CD4-positive, alpha-beta T cell treated with Interleukin-12 subunit alpha and Interleukin-12 subunit beta, for 1 hour (primary cell): ENCODE results near the gene ADISSP.

ENCODE experiments used
- DNase-seq: peaks from one replicate; pipeline ENCODE4 v3.0.0-alpha.2; 2020

The ADISSP gene

DNA sequence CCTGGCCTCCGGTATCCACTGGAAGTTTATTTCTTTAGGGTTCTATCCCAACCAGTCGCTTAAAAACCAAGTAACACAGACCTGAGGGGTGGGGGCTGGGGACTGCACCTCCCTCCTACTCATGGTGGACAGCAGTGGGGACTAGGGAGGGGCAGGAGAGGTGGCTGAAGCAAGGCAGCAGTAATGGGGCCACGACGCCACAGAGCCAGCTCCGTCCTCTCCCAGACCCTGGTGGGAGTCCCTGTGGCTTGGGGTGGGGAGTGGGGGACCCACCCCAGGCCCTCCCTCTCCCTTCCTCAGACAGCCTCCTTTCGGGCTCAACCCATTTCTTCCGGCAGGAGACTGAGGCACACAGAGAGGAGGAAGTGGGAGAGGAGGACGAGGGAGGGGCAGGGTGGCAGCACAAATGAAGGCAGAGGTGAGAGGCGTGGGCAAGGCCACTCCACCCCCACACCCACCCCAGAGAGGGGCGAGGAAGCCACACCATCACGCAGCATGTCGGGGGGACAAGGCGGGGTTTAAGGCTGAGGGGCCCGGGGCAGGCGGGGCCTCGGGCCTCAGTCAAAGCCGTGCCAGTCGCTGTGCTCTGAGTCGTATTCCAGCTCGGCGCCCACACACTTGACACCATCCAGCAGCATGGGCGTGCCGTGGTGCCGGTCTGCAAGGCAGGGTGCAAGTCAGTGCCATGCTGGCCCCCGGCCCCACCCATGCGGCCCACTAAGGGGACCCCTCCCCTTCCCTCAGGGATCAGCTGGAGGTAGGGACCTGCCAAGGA lies 13.9 kb downstream of the ADISSP start:
- DNase-seq, result no peak

DNA sequence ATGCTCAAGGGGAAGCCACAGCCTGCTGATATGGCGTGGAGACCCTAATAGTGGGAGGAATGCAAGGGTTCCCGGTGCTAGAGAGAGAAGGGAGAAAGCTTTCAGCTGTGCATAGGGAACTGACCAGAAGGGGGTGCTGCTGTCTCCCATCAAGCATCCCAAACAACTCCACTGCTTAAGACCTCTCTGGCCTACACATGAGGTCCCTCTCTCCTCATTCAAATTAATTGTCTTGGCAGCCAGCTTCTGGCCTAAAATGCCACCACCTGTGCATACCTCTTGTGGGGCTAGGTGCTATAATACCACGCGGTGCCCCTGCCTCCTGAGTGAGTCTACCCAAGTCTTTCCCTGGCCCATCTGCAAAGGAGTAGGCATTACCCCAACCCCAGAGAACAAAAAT lies 14.5 kb downstream of the ADISSP start:
- DNase-seq, result peak; percentile 74

- no peak for DNase-seq
These were observed 15.2 kb downstream of the ADISSP start for GRCh38 chr20:3752386-3752759.

DNA sequence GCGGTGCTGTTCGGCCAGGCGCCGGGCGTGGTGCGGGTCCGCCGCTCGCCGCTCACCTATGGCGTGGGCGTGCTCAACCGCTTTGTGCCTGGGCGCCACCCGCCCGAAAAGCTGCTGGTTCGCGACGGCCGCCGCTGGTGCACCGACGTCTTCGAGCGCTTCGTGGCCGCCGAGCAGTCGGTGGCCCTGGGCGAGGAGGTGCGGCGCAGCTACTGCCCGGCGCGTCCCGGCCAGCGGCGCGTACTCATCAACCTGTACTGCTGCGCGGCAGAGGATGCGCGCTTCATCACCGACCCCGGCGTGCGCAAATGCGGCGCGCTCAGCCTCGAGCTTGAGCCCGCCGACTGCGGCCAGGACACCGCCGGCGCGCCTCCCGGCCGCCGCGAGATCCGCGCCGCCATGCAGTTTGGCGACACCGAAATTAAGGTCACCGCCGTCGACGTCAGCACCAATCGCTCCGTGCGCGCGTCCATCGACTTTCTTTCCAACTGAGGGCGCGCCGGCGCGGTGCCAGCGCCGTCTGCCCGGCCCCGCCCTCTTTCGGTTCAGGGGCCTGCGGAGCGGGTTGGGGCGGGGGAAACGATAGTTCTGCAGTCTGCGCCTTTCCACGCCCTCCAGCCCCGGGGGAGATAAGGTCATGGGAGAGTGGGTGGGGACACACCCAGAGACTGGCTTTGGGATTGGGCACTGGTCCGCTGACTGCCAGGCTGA lies 15.7 kb downstream of the ADISSP start:
- DNase-seq, result peak; percentile 71

- DNase-seq, result no peak
These were observed 16.3 kb downstream of the ADISSP start for GRCh38 chr20:3751305-3751674.

DNA sequence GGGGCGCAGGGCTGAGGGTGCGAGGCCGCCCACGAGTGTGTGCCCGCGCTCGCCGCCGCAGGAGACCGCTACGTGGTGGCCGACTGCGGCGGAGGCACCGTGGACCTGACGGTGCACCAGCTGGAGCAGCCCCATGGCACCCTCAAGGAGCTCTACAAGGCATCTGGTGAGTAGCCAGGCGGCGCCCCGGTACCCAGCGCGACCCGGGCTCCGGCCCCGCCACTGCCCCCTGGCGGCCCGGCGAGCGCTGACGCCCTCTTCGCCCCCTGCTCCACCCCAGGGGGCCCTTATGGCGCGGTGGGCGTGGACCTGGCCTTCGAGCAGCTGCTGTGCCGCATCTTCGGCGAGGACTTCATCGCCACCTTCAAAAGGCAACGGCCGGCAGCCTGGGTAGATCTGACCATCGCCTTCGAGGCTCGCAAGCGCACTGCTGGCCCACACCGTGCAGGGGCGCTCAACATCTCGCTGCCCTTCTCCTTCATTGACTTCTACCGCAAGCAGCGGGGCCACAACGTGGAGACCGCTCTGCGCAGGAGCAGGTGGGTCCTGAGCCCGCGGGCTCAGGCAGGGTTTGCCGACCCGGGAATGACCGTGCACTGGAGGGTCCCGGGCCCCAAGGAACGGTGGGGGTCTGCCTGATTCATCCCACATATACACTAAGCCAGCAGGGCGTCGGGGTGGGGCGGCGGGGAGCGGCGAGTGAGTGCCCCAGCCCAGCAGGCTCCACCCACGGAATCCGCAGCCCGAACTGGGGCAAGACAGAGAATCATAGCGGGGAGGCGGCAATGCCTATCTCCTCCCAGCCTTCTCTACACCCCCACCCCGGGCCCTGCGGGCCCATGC lies 17.6 kb downstream of the ADISSP start:
- DNase-seq, result peak; percentile 33

DNA sequence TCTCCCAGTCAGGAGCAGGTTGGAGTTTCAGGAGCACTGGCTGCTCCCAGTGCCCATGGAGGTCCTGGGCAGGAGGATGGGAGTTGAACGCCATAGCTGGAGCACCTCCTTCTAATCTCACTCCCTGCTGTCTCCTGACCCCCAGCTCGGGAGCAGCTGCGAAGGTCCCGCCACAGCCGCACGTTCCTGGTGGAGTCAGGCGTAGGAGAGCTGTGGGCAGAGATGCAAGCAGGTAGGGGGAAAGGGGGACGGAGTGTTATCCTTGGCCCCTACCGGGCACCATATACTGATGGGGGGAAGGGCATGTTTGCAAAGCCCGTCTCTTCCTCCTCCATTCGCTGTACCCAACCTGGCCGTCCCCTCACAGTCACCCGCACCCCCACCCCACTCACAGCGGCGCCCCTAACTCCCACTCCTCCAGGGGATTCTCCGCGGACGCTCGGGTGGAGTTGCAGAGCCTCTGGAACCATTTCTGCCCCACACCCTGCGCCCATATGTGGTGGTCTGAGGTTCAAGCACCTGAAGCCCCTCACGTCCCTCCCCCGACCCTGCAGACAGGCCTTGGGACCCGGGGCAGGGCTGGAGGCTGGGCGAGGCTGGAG lies 18.4 kb downstream of the ADISSP start:
- no peak for DNase-seq

- no peak for DNase-seq
These were observed 19.5 kb downstream of the ADISSP start for GRCh38 chr20:3748073-3748472.

GRCh38 chr20:3747471-3747870 lies 20.1 kb downstream of the ADISSP start:
- DNase-seq, result no peak

- no peak for DNase-seq
These were observed 21.8 kb downstream of the ADISSP start for GRCh38 chr20:3745686-3746173.

- peak; percentile 82 for DNase-seq
These were observed 22.5 kb downstream of the ADISSP start for GRCh38 chr20:3744806-3745685.

DNA sequence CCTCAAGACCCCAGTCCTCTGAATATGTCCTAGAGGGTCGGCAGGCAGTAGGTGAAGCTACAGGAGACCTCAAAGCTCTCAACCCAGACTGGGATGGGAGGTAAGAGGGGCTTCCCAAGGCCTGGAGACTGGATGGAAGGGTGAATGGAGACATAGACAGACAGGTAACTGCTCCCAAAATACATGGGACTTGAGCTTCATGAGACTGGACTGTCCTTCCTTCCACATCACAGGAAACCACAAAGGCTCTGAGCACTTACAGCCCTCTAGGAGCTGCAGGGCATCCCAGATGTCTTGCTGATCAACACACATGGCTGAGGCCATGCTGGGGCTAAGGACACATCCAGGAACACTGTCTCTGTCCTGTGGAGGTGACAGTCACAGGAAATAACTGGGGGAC lies 23.5 kb downstream of the ADISSP start:
- no peak for DNase-seq

- no peak for DNase-seq
These were observed 24.3 kb downstream of the ADISSP start for GRCh38 chr20:3743251-3743650.

DNA sequence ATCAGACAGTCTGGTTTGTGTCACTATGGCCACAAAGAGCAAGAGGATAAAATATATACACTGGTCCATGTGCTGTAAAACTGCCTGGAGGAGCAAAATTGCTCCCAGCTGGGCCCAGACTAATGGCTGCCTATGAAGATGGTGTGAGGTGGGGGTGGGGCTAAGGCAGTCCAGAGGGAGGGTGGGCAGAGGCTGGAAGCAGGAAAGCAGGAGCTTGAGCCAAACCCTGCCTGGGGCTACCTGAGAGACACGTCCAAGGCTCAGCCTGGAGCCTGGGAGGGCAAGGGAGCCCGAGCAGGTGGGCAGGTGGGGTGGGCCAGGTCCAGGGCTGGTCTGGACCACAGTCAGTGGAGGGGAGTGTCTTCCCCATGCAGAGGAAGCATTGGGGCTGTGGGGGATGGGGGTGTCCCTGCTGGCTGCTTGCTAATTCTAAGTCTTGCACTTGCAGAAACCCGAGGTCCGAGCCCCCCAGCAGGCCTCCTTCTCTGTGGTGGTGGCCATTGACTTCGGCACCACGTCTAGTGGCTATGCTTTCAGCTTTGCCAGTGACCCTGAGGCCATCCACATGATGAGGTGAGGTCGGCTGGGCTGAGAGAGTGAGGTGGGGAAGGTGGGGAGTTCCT lies 25.6 kb downstream of the ADISSP start:
- DNase-seq, result no peak

- DNase-seq, result no peak
These were observed 26.8 kb downstream of the ADISSP start for GRCh38 chr20:3740615-3741301.

DNA sequence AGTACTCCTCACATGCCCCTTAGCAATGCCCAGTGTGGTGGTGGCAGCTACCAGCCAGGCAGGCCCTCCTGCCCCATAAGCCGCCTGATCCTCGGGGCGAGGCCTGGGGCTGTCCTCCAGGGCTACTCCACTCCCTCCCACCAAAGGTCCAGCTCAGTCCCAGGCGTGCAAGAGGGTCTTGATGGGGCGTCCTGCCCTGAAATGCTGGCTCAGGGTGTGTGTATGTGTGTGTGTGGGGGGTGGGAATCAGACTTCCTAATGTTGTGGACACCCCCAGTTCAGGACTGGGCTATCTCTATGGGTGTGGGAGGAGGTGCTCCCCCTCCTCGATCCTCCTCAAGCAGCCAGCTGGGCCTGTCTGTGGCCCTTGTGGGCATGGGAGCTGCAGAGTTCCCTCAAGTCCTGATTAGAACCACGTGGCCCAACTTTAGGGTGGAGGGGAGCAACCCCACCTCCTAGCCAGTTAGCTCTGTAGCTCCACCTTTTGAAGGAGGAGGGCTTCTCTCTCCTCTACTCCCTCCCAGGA lies 27.6 kb downstream of the ADISSP start:
- DNase-seq, result no peak

- DNase-seq, result no peak
These were observed 28.3 kb downstream of the ADISSP start for GRCh38 chr20:3739054-3739925.

DNA sequence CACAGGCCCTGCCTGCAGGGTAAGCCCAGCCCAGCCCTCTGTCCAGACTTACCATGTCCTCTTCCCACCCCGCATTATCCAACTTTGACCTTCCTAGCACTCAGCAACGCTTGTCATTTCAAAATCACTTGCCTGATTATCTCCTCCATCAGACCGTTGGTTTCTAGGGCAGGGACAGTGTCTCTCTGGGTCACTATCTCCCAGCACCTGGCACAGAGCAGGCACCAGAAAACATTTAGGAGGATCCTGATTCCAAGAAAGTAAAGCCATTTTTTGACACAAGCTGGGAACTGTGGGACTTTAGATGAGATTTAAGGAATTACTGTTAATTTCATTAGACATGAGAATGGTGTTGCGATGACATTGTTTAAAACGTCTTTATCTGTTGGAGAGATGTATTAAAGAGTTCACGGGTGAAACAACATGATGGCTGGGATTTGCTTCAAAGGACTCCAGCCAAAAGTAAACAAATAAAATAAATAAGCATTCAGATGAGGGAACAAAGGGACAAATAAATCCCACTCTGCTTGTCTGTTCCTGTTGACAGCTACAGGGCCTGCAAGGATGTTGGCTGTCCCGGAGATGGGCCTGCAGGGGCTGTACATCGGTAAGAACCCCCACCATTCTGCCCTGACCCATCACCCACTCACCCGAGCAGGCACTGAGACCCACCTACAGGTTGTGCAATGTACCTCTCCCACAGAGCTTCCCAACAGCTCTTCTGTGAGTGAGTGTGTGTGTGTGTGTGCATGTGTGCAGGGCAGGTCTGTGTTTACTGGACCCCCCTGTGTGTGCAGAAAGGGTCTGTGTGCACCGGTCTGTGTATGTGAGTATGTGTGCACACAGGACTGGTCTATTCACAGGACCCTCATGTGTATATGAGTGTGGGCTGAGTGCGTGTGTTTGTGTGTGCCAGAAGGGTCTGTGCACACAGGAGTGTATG lies 29.2 kb downstream of the ADISSP start:
- DNase-seq, result no peak
